CD4-positive, alpha-beta T cell treated with Interleukin-10 for 1 hour (primary cell): ENCODE measurements around the gene BACE1-AS.
"Not testable (repeated sequence)": the region's sequence is repeated elsewhere in the genome, so short reads cannot be mapped to it uniquely, and the experiment has no call there.

Experiments
- DNase-seq: peaks from one replicate; pipeline ENCODE4 v3.0.0-alpha.2; 2020

The BACE1-AS gene

GRCh38 chr11:117295438-117296137, 4.4 kb downstream of the BACE1-AS start:
- DNase-seq: no peak

GRCh38 chr11:117296881-117297280, 5.7 kb downstream of the BACE1-AS start:
- no peak for DNase-seq

- DNase-seq: no peak
Observed at GRCh38 chr11:117298195-117298594, 7.0 kb downstream of the BACE1-AS start.

GRCh38 chr11:117299351-117300282, 8.5 kb downstream of the BACE1-AS start:
- DNase-seq: no peak

GRCh38 chr11:117300283-117300663, 9.1 kb downstream of the BACE1-AS start:
- no peak for DNase-seq

GRCh38 chr11:117300773-117301172, 9.6 kb downstream of the BACE1-AS start:
- no peak for DNase-seq

GRCh38 chr11:117302228-117302627, 11.1 kb downstream of the BACE1-AS start:
- no peak for DNase-seq

- DNase-seq: no peak
Observed at GRCh38 chr11:117303101-117303500, 12.0 kb downstream of the BACE1-AS start.

GRCh38 chr11:117303646-117304315, 12.6 kb downstream of the BACE1-AS start:
- DNase-seq: no peak

GRCh38 chr11:117305145-117305544, 14.0 kb downstream of the BACE1-AS start:
- DNase-seq: no peak

GRCh38 chr11:117309310-117309709, 18.2 kb downstream of the BACE1-AS start:
- DNase-seq: no peak

- no peak for DNase-seq
Observed at GRCh38 chr11:117313091-117313490, 21.9 kb downstream of the BACE1-AS start.

- no peak for DNase-seq
Observed at GRCh38 chr11:117313828-117314768, 23.0 kb downstream of the BACE1-AS start.

GRCh38 chr11:117314840-117315239, 23.7 kb downstream of the BACE1-AS start:
- no peak for DNase-seq

GRCh38 chr11:117315285-117316196, 24.4 kb downstream of the BACE1-AS start:
- peak; percentile 16 for DNase-seq

- peak; percentile 9 for DNase-seq
Observed at GRCh38 chr11:117316197-117316961, 25.2 kb downstream of the BACE1-AS start, which contains the start of gene BACE1. Gene BACE1, minus strand, starts transcription at chr11:117316256. Its CDS starts 461 bp downstream, at chr11:117315795.

GRCh38 chr11:117318738-117319137, 27.6 kb downstream of the BACE1-AS start:
- DNase-seq: no peak

- no peak for DNase-seq
Observed at GRCh38 chr11:117319214-117319840, 28.2 kb downstream of the BACE1-AS start.

- not testable (repeated sequence) for DNase-seq
Observed at GRCh38 chr11:117327255-117327566, 36.1 kb downstream of the BACE1-AS start.
